ENCODE measurements around the gene LY6G6F. TPM values are rescaled to one million over a fixed set of nuclear protein-coding genes. Genes with fewer than 3 reads are reported as not detected.

LY6G6F gene
- total RNA-seq, result not detected

DNA sequence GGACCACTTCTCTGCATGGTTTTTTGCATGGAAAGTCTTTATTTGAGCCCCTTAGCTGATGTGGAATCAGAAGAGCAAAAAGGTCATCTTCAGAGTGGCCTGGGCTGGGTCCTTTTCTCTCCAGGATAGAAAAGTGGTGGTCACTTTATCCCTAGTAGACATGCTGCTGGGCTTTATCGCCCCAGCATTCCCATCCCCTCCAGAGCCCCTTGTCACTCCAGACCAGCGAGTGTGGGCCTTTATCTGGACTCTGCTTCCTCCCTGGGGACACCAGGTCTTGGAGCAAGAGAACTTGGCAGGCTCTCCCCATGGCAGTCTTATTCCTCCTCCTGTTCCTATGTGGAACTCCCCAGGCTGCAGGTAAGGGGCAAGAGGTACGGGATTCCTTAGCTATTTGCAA is at the start of gene LY6G6F:
LY6G6F (plus strand) TSS at position 268 of the 400 bp plus-strand sequence; CDS start at position 309, 41 bp downstream.
- Mint-ChIP-seq H3K36me3 (peaks cover 14% of the 10 kb centered on the region in 2 donors), H3K27ac (peak within 1 kb of the TSS; percentile 14 to 22), H3K9me3 (no peaks in the 10 kb centered on the region)
- DNase-seq (ENCODE audit: low spot score in 2 of 2) (no peak), ATAC-seq (no peak)

GRCh38 chr6:31657406-31658157 is 49.1 kb upstream of the LY6G6F start:
- no peak for ATAC-seq
- DNase-seq (ENCODE audit: low spot score in 2 of 2), result no peak
- Mint-ChIP-seq H3K36me3 (peaks cover 22 to 45% of the 10 kb centered on the region in 2 donors), H3K27ac (peak overlapping the region; percentile 4 to 94), H3K9me3 (no peaks in the 10 kb centered on the region)

- Mint-ChIP-seq H3K27ac (peak overlapping the region; percentile 56 to 94), H3K9me3 (no peaks in the 10 kb centered on the region), H3K36me3 (peaks cover 21 to 43% of the 10 kb centered on the region in 2 donors)
- ATAC-seq (no peak), DNase-seq (ENCODE audit: low spot score in 2 of 2) (no peak)
Measured at GRCh38 chr6:31658158-31658688, 48.4 kb upstream of the LY6G6F start.

GRCh38 chr6:31658983-31659648 is 47.5 kb upstream of the LY6G6F start:
- H3K27ac Mint-ChIP-seq, result peak overlapping the region; percentile 93 to 94
- H3K36me3 Mint-ChIP-seq, result peaks cover 30 to 52% of the 10 kb centered on the region in 2 donors
- DNase-seq (ENCODE audit: low spot score in 2 of 2) (no peak), ATAC-seq (no peak)
- H3K9me3 Mint-ChIP-seq, result no peaks in the 10 kb centered on the region

GRCh38 chr6:31659649-31660380 is 46.9 kb upstream of the LY6G6F start:
- H3K36me3 Mint-ChIP-seq, result peaks cover 37 to 59% of the 10 kb centered on the region in 2 donors
- no peaks in the 10 kb centered on the region for H3K9me3 Mint-ChIP-seq
- peak overlapping the region; percentile 93 to 94 for H3K27ac Mint-ChIP-seq
- peak; percentile 38 to 69 for DNase-seq (ENCODE audit: low spot score in 2 of 2)
- ATAC-seq, result peak; percentile 47 to 63

- Mint-ChIP-seq H3K36me3 (peaks cover 40 to 58% of the 10 kb centered on the region in 2 donors), H3K27ac (peak within 1 kb of the TSS; percentile 93 to 94)
- ATAC-seq, result peak; percentile 64 to 70
Measured at GRCh38 chr6:31660381-31661261, 46.0 kb upstream of the LY6G6F start, which contains the start of gene C6orf47. Gene C6orf47 (minus strand): TSS chr6:31660778. CDS start chr6:31659947, 831 bp downstream.

GRCh38 chr6:31661262-31662123 is 45.2 kb upstream of the LY6G6F start:
- Mint-ChIP-seq H3K9me3 (no peaks in the 10 kb centered on the region), H3K27ac (peak overlapping the region; percentile 74 to 94), H3K36me3 (peaks cover 49 to 58% of the 10 kb centered on the region in 2 donors)
- ATAC-seq (no peak), DNase-seq (ENCODE audit: low spot score in 2 of 2) (no peak)

More at GRCh38 chr6:31660381-31661261, 46.0 kb upstream of the LY6G6F start, which contains the start of gene C6orf47:
- DNase-seq (ENCODE audit: low spot score in 2 of 2), result peak; percentile 72 to 74
- H3K9me3 Mint-ChIP-seq, result no peaks in the 10 kb centered on the region

- Mint-ChIP-seq H3K9me3 (no peaks in the 10 kb centered on the region), H3K27ac (peak overlapping the region; percentile 20 to 92), H3K36me3 (peaks cover 55 to 56% of the 10 kb centered on the region in 2 donors)
- ATAC-seq (no peak), DNase-seq (ENCODE audit: low spot score in 2 of 2) (no peak)
Measured at GRCh38 chr6:31662124-31662723, 44.4 kb upstream of the LY6G6F start.

- Mint-ChIP-seq H3K9me3 (no peaks in the 10 kb centered on the region), H3K36me3 (peaks cover 60 to 65% of the 10 kb centered on the region in 2 donors), H3K27ac (peak overlapping the region; percentile 94 to 99)
- ATAC-seq, result no peak
- DNase-seq (ENCODE audit: low spot score in 2 of 2), result no peak
Measured at GRCh38 chr6:31663126-31663960, 43.3 kb upstream of the LY6G6F start.

- Mint-ChIP-seq H3K9me3 (no peaks in the 10 kb centered on the region), H3K27ac (peak overlapping the region; percentile 94 to 99), H3K36me3 (peaks cover 55 to 64% of the 10 kb centered on the region in 2 donors)
- DNase-seq (ENCODE audit: low spot score in 2 of 2) (no peak), ATAC-seq (no peak)
Measured at GRCh38 chr6:31663961-31664789, 42.5 kb upstream of the LY6G6F start.

GRCh38 chr6:31664790-31665500 is 41.7 kb upstream of the LY6G6F start, which contains the start of gene GPANK1:
Gene GPANK1 (minus strand): TSS chr6:31664997. CDS start chr6:31664478, 519 bp downstream.
- H3K36me3 Mint-ChIP-seq, result peaks cover 48 to 56% of the 10 kb centered on the region in 2 donors
- no peaks in the 10 kb centered on the region for H3K9me3 Mint-ChIP-seq
- DNase-seq (ENCODE audit: low spot score in 2 of 2) (peak; percentile 81 to 85), ATAC-seq (peak; percentile 30 to 46)
- H3K27ac Mint-ChIP-seq, result peak within 1 kb of the TSS; percentile 94 to 99

DNA sequence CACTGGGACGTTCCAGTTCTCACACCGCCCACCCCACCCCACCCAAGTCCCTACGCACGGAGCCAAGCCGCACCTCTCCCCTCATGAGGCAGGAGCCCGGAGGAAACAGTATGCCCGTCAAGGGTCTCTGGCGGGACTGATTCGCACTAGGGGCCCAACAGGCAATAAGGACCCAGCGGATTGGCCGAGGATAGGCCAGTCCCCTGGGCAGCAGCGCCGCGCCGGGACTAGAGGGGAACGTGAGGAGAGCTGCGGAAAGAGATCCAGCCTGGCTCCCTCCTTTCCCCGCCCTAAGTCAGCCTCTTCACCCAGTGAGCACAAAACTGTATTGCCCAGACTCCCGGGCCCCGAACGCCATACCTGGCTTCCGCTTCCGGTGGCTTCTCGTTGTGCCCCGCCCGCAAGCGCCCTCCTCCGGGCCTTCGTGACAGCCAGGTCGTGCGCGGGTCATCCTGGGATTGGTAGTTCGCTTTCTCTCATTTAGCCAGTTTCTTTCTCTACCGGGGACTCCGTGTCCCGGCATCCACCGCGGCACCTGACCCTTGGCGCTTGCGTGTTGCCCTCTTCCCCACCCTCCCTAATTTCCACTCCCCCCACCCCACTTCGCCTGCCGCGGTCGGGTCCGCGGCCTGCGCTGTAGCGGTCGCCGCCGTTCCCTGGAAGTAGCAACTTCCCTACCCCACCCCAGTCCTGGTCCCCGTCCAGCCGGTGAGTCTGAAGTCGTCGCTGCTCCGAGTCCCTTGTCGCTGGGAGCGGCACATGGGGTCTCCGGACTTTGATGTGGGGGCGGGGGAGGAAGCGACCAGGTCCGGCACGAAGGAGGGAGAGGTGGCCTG is 40.9 kb upstream of the LY6G6F start, which contains the start of gene CSNK2B:
CSNK2B (plus strand) TSS at position 580 of the 836 bp plus-strand sequence. CDS start 752 bp downstream, outside the sequence.
- peak within 1 kb of the TSS; percentile 94 to 99 for H3K27ac Mint-ChIP-seq
- H3K9me3 Mint-ChIP-seq, result no peaks in the 10 kb centered on the region
- peaks cover 45 to 52% of the 10 kb centered on the region in 2 donors for H3K36me3 Mint-ChIP-seq
- peak; percentile 95 to 97 for DNase-seq (ENCODE audit: low spot score in 2 of 2)
- ATAC-seq, result peak; percentile 87 to 91
